ENCODE measurements around the gene PHLPP1. TPM values are rescaled to one million over a fixed set of nuclear protein-coding genes. Genes with fewer than 3 reads are reported as not detected.
A peak's percentile ranks its signal among the peaks of the same experiment; 100 is the strongest.

PHLPP1 gene
- total and polyA plus RNA-seq, 9 of the 15 experiments (the other 6 are each of a cell fraction or from before 2014, with no cell fraction given) = 0.56 to 9.0 (median 4.5) TPM

DNA sequence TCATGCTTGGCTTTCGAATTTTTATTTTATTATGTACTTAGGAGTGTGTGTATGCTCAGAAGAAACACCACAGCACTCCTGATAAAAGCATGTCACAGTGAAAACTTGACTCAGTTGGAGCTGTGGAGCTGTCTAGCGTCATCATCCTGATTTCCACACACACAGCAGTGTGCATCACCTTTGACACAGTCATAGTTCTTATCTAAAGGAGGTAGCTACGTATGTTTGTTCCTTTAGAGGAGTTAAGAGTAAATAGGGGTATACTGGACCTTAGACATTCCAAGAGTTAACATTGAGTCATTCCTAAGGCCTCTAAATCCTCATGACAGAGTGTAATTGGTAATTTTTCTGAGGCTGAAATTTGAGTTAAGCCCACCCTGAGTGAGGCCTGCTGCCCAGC is 96.9 kb downstream of the PHLPP1 start:
- ATAC-seq (peak; percentile 53), DNase-seq (ENCODE audit: extremely low read depth in 1 of 4, low spot score in 3 of 4) (peak in 1 of 4 experiments; percentile 28), FAIRE-seq (peak; percentile 35)
- BruUV-seq (replicated peaks) = no TSS peak
- Histone ChIP-seq H3K9me3 (replicated peaks; ENCODE audit: control insufficient read depth, insufficient read depth, low read depth, low read length) (no peaks in the 10 kb centered on the region), H3K4me3 (no peak overlapping the region), H3K4me1 (replicated peaks in 1 of 2; ENCODE audit: control insufficient read depth in 2 of 2, insufficient read depth in 2 of 2, low read length in 2 of 2) (peaks cover 6 to 18% of the 10 kb centered on the region in 2 experiments; a peak in 4 of 5 replicates), H3K36me3 (ENCODE audit: control insufficient read depth, insufficient read depth, low read length) (no peaks in the 10 kb centered on the region), H3K27me3 (ENCODE audit: control insufficient read depth in 2 of 2, insufficient read depth in 2 of 2, low read length in 2 of 2) (no peaks in the 10 kb centered on the region), H4K20me1 (replicated peaks; ENCODE audit: control insufficient read depth, insufficient read depth, low read length) (0 out of 2 replicates have a peak, but pooled peaks cover 5% of the 10 kb centered on the region), H3K79me2 (ENCODE audit: control insufficient read depth, insufficient read depth, low read length) (peaks cover 9% of the 10 kb centered on the region; the same call in 2 of the 3 replicates), H2AFZ (ENCODE audit: low read depth, low read length) (no peak overlapping the region), H3K27ac (ENCODE audit: extremely low read depth, low read depth, low read length) (no peak overlapping the region), H3K9me1 (ENCODE audit: control insufficient read depth, insufficient read depth, low read length) (no peaks in the 10 kb centered on the region), H3K9ac (ENCODE audit: insufficient read depth in 1 of 2, low read depth in 2 of 2, low read length in 2 of 2) (no peak overlapping the region), H3K4me2 (ENCODE audit: insufficient read depth, low read length) (no peak overlapping the region)
- intact Hi-C loops (cut with micrococcal nuclease) (no loop called here), in situ Hi-C loops (cut with MboI) (no loop called here)
- ChIA-PET POLR2A (interaction anchor here (0.6 to 1.1 kb wide), 2 partner anchors 9 to 15 kb away, joined by 4 read pairs; no protein-coding TSS in a partner anchor), CTCF (ENCODE audit: low intra/inter-chr PET ratio) (no interaction called here)
- WGBS (ENCODE audit: insufficient coverage, low coverage, missing lambda C conversion rate) = 7% methylated on average over 3 of the region's 3 CpGs
- TF ChIP-seq JUN (IDR thresholded peaks at IDR 0.05; ENCODE audit: borderline replicate concordance, low read depth, low read length) (peak; percentile 53; the same call in 1 of the 2 replicates), JUN (CRISPR knock-in tag; IDR thresholded peaks at IDR 0.05; ENCODE audit: borderline replicate concordance) (no peak), FOSL1 (tag; conservative IDR thresholded peaks at IDR 0.05) (peak; percentile 61; the same call in 1 of the 2 replicates), FOXA1 (IDR thresholded peaks at IDR 0.05; ENCODE audit: borderline replicate concordance) (no peak), ZNF133 (CRISPR knock-in tag; IDR thresholded peaks at IDR 0.05) (no peak), FOXK1 (CRISPR knock-in tag; IDR thresholded peaks at IDR 0.05; ENCODE audit: borderline replicate concordance) (no peak), NR2C1 (IDR thresholded peaks at IDR 0.05) (no peak), NR2C1 (tag; IDR thresholded peaks at IDR 0.05) (no peak), JUND (IDR thresholded peaks at IDR 0.05; ENCODE audit: borderline replicate concordance, low read depth, low read length) (0 out of 2 replicates have a peak, but pooled peaks have one; percentile 32), JUND (tag; IDR thresholded peaks at IDR 0.05; ENCODE audit: borderline replicate concordance, low read depth, low read length) (0 out of 3 replicates have a peak, but pooled peaks have one; percentile 30), DDX20 (tag; IDR thresholded peaks at IDR 0.05; ENCODE audit: low read depth) (no peak), TAF15 (IDR thresholded peaks at IDR 0.05; ENCODE audit: low read depth, low read length) (no peak)
- TF ChIP-seq, protein P1, sequence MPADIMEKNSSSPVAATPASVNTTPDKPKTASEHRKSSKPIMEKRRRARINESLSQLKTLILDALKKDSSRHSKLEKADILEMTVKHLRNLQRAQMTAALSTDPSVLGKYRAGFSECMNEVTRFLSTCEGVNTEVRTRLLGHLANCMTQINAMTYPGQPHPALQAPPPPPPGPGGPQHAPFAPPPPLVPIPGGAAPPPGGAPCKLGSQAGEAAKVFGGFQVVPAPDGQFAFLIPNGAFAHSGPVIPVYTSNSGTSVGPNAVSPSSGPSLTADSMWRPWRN (IDR thresholded peaks at IDR 0.05; ENCODE audit: low read depth) = no peak
- TF ChIP-seq, protein P2, sequence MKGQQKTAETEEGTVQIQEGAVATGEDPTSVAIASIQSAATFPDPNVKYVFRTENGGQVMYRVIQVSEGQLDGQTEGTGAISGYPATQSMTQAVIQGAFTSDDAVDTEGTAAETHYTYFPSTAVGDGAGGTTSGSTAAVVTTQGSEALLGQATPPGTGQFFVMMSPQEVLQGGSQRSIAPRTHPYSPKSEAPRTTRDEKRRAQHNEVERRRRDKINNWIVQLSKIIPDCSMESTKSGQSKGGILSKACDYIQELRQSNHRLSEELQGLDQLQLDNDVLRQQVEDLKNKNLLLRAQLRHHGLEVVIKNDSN (CRISPR knock-in tag; IDR thresholded peaks at IDR 0.05) = no peak
- TF ChIP-seq, protein P3, sequence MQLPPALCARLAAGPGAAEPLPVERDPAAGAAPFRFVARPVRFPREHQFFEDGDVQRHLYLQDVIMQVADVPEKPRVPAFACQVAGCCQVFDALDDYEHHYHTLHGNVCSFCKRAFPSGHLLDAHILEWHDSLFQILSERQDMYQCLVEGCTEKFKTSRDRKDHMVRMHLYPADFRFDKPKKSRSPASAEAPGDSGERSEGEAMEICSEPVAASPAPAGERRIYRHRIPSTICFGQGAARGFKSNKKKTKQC (CRISPR knock-in tag; IDR thresholded peaks at IDR 0.05) = no peak
- TF ChIP-seq, protein P4, sequence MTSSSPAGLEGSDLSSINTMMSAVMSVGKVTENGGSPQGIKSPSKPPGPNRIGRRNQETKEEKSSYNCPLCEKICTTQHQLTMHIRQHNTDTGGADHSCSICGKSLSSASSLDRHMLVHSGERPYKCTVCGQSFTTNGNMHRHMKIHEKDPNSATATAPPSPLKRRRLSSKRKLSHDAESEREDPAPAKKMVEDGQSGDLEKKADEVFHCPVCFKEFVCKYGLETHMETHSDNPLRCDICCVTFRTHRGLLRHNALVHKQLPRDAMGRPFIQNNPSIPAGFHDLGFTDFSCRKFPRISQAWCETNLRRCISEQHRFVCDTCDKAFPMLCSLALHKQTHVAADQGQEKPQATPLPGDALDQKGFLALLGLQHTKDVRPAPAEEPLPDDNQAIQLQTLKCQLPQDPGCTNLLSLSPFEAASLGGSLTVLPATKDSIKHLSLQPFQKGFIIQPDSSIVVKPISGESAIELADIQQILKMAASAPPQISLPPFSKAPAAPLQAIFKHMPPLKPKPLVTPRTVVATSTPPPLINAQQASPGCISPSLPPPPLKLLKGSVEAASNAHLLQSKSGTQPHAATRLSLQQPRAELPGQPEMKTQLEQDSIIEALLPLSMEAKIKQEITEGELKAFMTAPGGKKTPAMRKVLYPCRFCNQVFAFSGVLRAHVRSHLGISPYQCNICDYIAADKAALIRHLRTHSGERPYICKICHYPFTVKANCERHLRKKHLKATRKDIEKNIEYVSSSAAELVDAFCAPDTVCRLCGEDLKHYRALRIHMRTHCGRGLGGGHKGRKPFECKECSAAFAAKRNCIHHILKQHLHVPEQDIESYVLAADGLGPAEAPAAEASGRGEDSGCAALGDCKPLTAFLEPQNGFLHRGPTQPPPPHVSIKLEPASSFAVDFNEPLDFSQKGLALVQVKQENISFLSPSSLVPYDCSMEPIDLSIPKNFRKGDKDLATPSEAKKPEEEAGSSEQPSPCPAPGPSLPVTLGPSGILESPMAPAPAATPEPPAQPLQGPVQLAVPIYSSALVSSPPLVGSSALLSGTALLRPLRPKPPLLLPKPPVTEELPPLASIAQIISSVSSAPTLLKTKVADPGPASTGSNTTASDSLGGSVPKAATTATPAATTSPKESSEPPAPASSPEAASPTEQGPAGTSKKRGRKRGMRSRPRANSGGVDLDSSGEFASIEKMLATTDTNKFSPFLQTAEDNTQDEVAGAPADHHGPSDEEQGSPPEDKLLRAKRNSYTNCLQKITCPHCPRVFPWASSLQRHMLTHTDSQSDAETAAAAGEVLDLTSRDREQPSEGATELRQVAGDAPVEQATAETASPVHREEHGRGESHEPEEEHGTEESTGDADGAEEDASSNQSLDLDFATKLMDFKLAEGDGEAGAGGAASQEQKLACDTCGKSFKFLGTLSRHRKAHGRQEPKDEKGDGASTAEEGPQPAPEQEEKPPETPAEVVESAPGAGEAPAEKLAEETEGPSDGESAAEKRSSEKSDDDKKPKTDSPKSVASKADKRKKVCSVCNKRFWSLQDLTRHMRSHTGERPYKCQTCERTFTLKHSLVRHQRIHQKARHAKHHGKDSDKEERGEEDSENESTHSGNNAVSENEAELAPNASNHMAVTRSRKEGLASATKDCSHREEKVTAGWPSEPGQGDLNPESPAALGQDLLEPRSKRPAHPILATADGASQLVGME (CRISPR knock-in tag; IDR thresholded peaks at IDR 0.05) = no peak
